MM.1S (cell line): ENCODE results near the gene LHFPL2.

Source experiments
- CTCF ChIP-seq: fragments of 300-600 bp; sonication (generic); IDR thresholded peaks from 2 replicates; pipeline ENCODE4 v1.5.1; 2016; ENCODE audit warnings: antibody characterized with exemption, low read length, mixed read lengths
- EZH2 ChIP-seq: fragments of 300-600 bp; sonication (generic); optimal IDR thresholded peaks from 2 replicates; pipeline ENCODE3; 2017; ENCODE audit warnings: low read depth, mild to moderate bottlenecking, antibody characterized with exemption, low read length, mixed read lengths

- no peak for TF ChIP-seq EZH2
- TF ChIP-seq CTCF = no peak
Observed at GRCh38 chr5:78591138-78591612, 57.4 kb downstream of the LHFPL2 start.
